Measurements from ENCODE around the gene ETNPPL. TPM values are rescaled to one million over a fixed set of nuclear protein-coding genes. Genes with fewer than 3 reads are reported as not detected.

Gene ETNPPL
- total and polyA plus RNA-seq, 2 donors (not counting 3 experiments of a cell fraction or from before 2014, with no cell fraction given), result not detected

DNA sequence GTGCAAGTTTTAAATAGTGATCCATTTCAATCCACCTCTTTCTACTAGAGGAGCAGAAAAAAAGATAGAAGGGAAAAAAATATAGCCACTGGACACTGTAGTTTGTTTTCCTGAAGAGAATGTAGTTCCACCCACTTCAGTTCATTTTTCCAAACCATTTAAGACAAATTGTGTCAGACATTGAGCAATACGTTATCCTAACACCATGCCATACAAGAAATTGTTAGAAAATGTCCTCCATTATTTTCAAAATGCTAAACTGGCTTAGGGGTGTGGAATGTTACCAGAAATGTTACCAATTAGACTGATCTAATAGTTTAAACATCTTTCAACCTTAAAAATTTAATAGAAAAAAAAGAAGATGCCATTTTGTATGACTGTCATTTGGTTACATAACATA, 48.6 kb upstream of the ETNPPL start:
- dilution Hi-C loops (cut with MboI; ENCODE audit: extremely low pct_ligation_motif_present, low sequenced_read_pairs), result no loop called here
- Histone ChIP-seq H3K27ac (ENCODE audit: insufficient read depth, low read depth, low read length) (no peak overlapping the region), H3K9ac (replicated peaks; ENCODE audit: extremely low read depth, insufficient read depth, low read length) (no peak overlapping the region), H3K4me3 (replicated peaks in 1 of 3; ENCODE audit: insufficient read depth in 1 of 3, low read depth in 1 of 3, low read length in 3 of 3) (no peak overlapping the region), H3K36me3 (ENCODE audit: control insufficient read depth in 2 of 2, extremely low read depth in 1 of 2, insufficient read depth in 2 of 2, low read length in 2 of 2) (no peaks in the 10 kb centered on the region), H3K9me1 (replicated peaks; ENCODE audit: control insufficient read depth, extremely low read depth, insufficient read depth, low read length) (no peaks in the 10 kb centered on the region), H3K4me1 (ENCODE audit: control insufficient read depth, extremely low read depth, insufficient read depth, low read length) (no peaks in the 10 kb centered on the region), H4K20me1 (replicated peaks; ENCODE audit: control insufficient read depth, extremely low read depth, insufficient read depth, low read length) (no peaks in the 10 kb centered on the region), H2AFZ (ENCODE audit: low read depth, low read length) (no peak overlapping the region), H3K4me2 (ENCODE audit: insufficient read depth, low read length) (no peak overlapping the region), H3K9me3 (replicated peaks; ENCODE audit: control insufficient read depth, insufficient read depth, low read length) (no peaks in the 10 kb centered on the region), H3K79me2 (ENCODE audit: control insufficient read depth, insufficient read depth, low read length) (no peaks in the 10 kb centered on the region), H3K27me3 (ENCODE audit: control insufficient read depth in 2 of 2, insufficient read depth in 2 of 2, low read length in 2 of 2) (no peaks in the 10 kb centered on the region)
- intact Hi-C loops (cut with micrococcal nuclease), result no loop called here
- no peak for DNase-seq (ENCODE audit: low read depth, low spot score)
- TF ChIP-seq MYC (IDR thresholded peaks at IDR 0.05; ENCODE audit: low read depth, low read length) (no peak), POLR2A (IDR thresholded peaks at IDR 0.05; ENCODE audit: low read depth, low read length) (no peak), CTCF (IDR thresholded peaks at IDR 0.05; ENCODE audit: extremely low read depth in 1 of 2, insufficient read depth in 1 of 2, low read depth in 1 of 2, low read length in 2 of 2) (no peak), JUN (IDR thresholded peaks at IDR 0.05; ENCODE audit: borderline replicate concordance, insufficient read depth, insufficient read length, low read depth) (no peak), GATA2 (IDR thresholded peaks at IDR 0.05; ENCODE audit: insufficient read depth, insufficient read length, low read depth, low read length) (no peak), FOS (IDR thresholded peaks at IDR 0.05; ENCODE audit: borderline replicate concordance, insufficient read depth, low read length) (no peak), POLR2AphosphoS5 (IDR thresholded peaks at IDR 0.05; ENCODE audit: insufficient read depth, low read depth, low read length) (no peak), EZH2 (IDR thresholded peaks at IDR 0.05; ENCODE audit: borderline replicate concordance, low read depth, low read length, severe bottlenecking) (no peak)
- TF ChIP-seq, protein P1, sequence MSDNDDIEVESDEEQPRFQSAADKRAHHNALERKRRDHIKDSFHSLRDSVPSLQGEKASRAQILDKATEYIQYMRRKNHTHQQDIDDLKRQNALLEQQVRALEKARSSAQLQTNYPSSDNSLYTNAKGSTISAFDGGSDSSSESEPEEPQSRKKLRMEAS (IDR thresholded peaks at IDR 0.05; ENCODE audit: insufficient read depth, insufficient read length), result no peak
- ChIA-PET POLR2A (no interaction called here), CTCF (no interaction called here)
- FAIRE-seq, result no peak
- no TSS peak for BruUV-seq (replicated peaks)

All from endothelial cell of umbilical vein (primary cell).